ENCODE data around the gene PROKR2. TPM values are rescaled to one million over a fixed set of nuclear protein-coding genes. Genes with fewer than 3 reads are reported as not detected.

The PROKR2 gene
- polyA plus RNA-seq, 1 of the 3 experiments (the other 2 are of a cell fraction) = 0.13 TPM

DNA sequence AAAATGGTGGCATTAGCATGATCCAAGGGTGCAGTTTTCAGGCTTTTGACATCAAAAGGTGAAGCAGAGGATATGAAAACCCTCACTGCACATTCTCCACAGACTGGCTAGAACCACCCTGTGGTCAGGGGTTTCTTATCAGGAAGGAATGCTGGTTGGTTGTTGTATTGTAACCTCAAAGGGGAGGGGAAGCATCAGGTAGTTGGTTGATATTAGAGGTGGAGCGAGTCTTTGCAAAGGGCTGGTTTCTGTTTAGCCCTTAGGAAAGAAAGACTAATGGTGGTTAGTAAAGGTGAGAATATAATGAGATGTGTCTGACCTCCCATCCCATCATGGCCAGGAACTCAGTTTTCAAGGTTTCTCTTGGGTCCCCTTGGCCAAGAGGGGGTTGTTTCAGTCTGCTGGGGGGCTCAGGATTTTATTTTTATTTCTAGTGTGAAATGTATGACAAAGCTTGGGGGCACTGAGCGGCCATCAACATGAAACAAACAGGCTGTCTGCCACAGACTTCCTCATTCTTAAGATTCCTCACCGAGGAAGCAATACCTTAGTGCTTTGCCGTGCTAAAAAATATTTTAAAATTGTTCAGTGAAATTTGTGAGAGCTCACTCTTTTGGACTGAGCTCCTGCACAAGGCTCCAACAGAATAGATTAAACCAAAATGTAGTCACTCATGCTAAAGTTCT is 47.5 kb upstream of the PROKR2 start:
- ChIA-PET POLR2A (no interaction called here), CTCF (interaction anchor here (1.3 to 1.6 kb wide), 2 partner anchors 84 to 159 kb away, joined by 3 to 4 read pairs; no protein-coding TSS in a partner anchor)
- DNase-seq = no peak
- no peak overlapping the region for H3K27ac ChIP-seq (ENCODE audit: low read depth in 2 of 2, low read length in 1 of 2)
- no peaks in the 10 kb centered on the region for H3K9me2 ChIP-seq
- no peaks in the 10 kb centered on the region for H3K9me3 ChIP-seq
- H3K36me3 ChIP-seq (replicated peaks in 1 of 2; ENCODE audit: control insufficient read depth in 1 of 2, insufficient read depth in 2 of 2, low read length in 1 of 2) = no peaks in the 10 kb centered on the region
- no peak overlapping the region for H3K4me3 ChIP-seq (ENCODE audit: low read depth in 2 of 2, low read length in 1 of 2)
- no peaks in the 10 kb centered on the region for H3K27me3 ChIP-seq (ENCODE audit: insufficient read depth)
- TF ChIP-seq NRF1 (IDR thresholded peaks at IDR 0.05; ENCODE audit: low read depth, low read length) = no peak
- TF ChIP-seq YY1 (IDR thresholded peaks at IDR 0.05; ENCODE audit: low read depth) = no peak
- TF ChIP-seq, protein P1, sequence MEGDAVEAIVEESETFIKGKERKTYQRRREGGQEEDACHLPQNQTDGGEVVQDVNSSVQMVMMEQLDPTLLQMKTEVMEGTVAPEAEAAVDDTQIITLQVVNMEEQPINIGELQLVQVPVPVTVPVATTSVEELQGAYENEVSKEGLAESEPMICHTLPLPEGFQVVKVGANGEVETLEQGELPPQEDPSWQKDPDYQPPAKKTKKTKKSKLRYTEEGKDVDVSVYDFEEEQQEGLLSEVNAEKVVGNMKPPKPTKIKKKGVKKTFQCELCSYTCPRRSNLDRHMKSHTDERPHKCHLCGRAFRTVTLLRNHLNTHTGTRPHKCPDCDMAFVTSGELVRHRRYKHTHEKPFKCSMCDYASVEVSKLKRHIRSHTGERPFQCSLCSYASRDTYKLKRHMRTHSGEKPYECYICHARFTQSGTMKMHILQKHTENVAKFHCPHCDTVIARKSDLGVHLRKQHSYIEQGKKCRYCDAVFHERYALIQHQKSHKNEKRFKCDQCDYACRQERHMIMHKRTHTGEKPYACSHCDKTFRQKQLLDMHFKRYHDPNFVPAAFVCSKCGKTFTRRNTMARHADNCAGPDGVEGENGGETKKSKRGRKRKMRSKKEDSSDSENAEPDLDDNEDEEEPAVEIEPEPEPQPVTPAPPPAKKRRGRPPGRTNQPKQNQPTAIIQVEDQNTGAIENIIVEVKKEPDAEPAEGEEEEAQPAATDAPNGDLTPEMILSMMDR (IDR thresholded peaks at IDR 0.05) = no peak
- TF ChIP-seq SMC3 (IDR thresholded peaks at IDR 0.05; ENCODE audit: low read depth, low read length) = no peak
- TF ChIP-seq RXRA (IDR thresholded peaks at IDR 0.05; ENCODE audit: borderline replicate concordance, low read depth) = no peak
- TF ChIP-seq POLR2AphosphoS5 (IDR thresholded peaks at IDR 0.05; ENCODE audit: low read depth, low read length) = no peak
- TF ChIP-seq, protein P2, sequence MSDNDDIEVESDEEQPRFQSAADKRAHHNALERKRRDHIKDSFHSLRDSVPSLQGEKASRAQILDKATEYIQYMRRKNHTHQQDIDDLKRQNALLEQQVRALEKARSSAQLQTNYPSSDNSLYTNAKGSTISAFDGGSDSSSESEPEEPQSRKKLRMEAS (IDR thresholded peaks at IDR 0.05; ENCODE audit: low read depth) = no peak
- TF ChIP-seq, protein P3, sequence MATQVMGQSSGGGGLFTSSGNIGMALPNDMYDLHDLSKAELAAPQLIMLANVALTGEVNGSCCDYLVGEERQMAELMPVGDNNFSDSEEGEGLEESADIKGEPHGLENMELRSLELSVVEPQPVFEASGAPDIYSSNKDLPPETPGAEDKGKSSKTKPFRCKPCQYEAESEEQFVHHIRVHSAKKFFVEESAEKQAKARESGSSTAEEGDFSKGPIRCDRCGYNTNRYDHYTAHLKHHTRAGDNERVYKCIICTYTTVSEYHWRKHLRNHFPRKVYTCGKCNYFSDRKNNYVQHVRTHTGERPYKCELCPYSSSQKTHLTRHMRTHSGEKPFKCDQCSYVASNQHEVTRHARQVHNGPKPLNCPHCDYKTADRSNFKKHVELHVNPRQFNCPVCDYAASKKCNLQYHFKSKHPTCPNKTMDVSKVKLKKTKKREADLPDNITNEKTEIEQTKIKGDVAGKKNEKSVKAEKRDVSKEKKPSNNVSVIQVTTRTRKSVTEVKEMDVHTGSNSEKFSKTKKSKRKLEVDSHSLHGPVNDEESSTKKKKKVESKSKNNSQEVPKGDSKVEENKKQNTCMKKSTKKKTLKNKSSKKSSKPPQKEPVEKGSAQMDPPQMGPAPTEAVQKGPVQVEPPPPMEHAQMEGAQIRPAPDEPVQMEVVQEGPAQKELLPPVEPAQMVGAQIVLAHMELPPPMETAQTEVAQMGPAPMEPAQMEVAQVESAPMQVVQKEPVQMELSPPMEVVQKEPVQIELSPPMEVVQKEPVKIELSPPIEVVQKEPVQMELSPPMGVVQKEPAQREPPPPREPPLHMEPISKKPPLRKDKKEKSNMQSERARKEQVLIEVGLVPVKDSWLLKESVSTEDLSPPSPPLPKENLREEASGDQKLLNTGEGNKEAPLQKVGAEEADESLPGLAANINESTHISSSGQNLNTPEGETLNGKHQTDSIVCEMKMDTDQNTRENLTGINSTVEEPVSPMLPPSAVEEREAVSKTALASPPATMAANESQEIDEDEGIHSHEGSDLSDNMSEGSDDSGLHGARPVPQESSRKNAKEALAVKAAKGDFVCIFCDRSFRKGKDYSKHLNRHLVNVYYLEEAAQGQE (IDR thresholded peaks at IDR 0.05; ENCODE audit: low read depth, low read length) = no peak
- H4K20me1 ChIP-seq (ENCODE audit: insufficient read depth) = no peaks in the 10 kb centered on the region
- H3F3A ChIP-seq (replicated peaks; ENCODE audit: insufficient read depth) = no peaks in the 10 kb centered on the region
- H3K9ac ChIP-seq = no peak overlapping the region
- no peak overlapping the region for H2AFZ ChIP-seq (ENCODE audit: low read depth)
- H3K79me2 ChIP-seq (ENCODE audit: insufficient read depth) = no peaks in the 10 kb centered on the region
- H3K4me2 ChIP-seq = no peak overlapping the region
- WGBS (ENCODE audit: low lambda C conversion rate) = 24% methylated on average over 4 of the region's 4 CpGs
- no peaks in the 10 kb centered on the region for H3K4me1 ChIP-seq (ENCODE audit: control insufficient read depth in 1 of 2, insufficient read depth in 2 of 2, low read depth in 1 of 2, low read length in 1 of 2)

DNA sequence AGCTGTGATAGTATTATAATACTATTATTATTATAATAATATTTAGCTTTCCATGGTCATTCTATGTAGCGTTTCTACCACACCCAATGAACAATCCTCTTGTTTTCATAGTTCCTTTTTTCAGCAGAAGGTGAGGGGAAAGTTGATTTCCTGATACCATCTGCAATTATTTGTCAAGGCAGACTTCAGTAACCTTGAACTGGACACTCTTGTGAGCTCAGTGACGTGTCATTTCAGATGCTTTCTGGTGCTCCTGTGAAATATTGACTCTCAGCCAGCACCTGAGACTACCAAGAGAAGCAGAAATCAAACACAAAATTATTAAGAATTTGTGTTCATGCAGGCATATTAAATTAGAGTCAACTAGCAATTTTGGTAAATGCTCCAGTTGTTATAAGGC is 46.0 kb upstream of the PROKR2 start:
- WGBS (ENCODE audit: low lambda C conversion rate) = 11% methylated on average over 2 of the region's 2 CpGs
- H3K9me2 ChIP-seq = no peaks in the 10 kb centered on the region
- no peaks in the 10 kb centered on the region for H4K20me1 ChIP-seq (ENCODE audit: insufficient read depth)
- no peaks in the 10 kb centered on the region for H3K4me1 ChIP-seq (ENCODE audit: control insufficient read depth in 1 of 2, insufficient read depth in 2 of 2, low read depth in 1 of 2, low read length in 1 of 2)
- H3K4me2 ChIP-seq = no peak overlapping the region
- H3K27ac ChIP-seq (ENCODE audit: low read depth in 2 of 2, low read length in 1 of 2) = no peak overlapping the region; a peak in 1 of 4 replicates
- POLR2A ChIA-PET = no interaction called here
- H2AFZ ChIP-seq (ENCODE audit: low read depth) = no peak overlapping the region
- no peak overlapping the region for H3K4me3 ChIP-seq (ENCODE audit: low read depth in 2 of 2, low read length in 1 of 2)
- no peaks in the 10 kb centered on the region for H3F3A ChIP-seq (replicated peaks; ENCODE audit: insufficient read depth)
- no peaks in the 10 kb centered on the region for H3K36me3 ChIP-seq (replicated peaks in 1 of 2; ENCODE audit: control insufficient read depth in 1 of 2, insufficient read depth in 2 of 2, low read length in 1 of 2)
- no peaks in the 10 kb centered on the region for H3K79me2 ChIP-seq (ENCODE audit: insufficient read depth)
- H3K9ac ChIP-seq = no peak overlapping the region
- CTCF ChIA-PET = interaction anchor here (0.9 to 1.6 kb wide), 5 partner anchors 16 to 157 kb away, joined by 3 to 4 read pairs (median 4); no protein-coding TSS in a partner anchor
- H3K9me3 ChIP-seq = no peaks in the 10 kb centered on the region
- DNase-seq = no peak
- no peaks in the 10 kb centered on the region for H3K27me3 ChIP-seq (ENCODE audit: insufficient read depth)
- no peak for TF ChIP-seq SMC3 (IDR thresholded peaks at IDR 0.05; ENCODE audit: low read depth, low read length)
- TF ChIP-seq, protein P1 (IDR thresholded peaks at IDR 0.05) = no peak
- TF ChIP-seq NRF1 (IDR thresholded peaks at IDR 0.05; ENCODE audit: low read depth, low read length) = no peak
- TF ChIP-seq, protein P4, sequence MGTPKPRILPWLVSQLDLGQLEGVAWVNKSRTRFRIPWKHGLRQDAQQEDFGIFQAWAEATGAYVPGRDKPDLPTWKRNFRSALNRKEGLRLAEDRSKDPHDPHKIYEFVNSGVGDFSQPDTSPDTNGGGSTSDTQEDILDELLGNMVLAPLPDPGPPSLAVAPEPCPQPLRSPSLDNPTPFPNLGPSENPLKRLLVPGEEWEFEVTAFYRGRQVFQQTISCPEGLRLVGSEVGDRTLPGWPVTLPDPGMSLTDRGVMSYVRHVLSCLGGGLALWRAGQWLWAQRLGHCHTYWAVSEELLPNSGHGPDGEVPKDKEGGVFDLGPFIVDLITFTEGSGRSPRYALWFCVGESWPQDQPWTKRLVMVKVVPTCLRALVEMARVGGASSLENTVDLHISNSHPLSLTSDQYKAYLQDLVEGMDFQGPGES (IDR thresholded peaks at IDR 0.05; ENCODE audit: low read depth, low read length) = no peak

All from SK-N-SH (cell line).